Measurements from ENCODE around the gene BSCL2.
"Not testable (repeated sequence)": the region's sequence is repeated elsewhere in the genome, so short reads cannot be mapped to it uniquely, and the experiment has no call there.

Gene BSCL2

GRCh38 chr11:62705413-62705812 lies 1.8 kb downstream of the BSCL2 start:
- Histone ChIP-seq H4K20me1 (ENCODE audit: insufficient read depth, low read length) (no peaks in the 10 kb centered on the region), H3K36me3 (replicated peaks; ENCODE audit: low read depth, low read length) (peaks cover 50% of the 10 kb centered on the region), H2AFZ (ENCODE audit: low read depth, low read length) (no peak overlapping the region), H3K4me2 (ENCODE audit: low read length) (peak overlapping the region; percentile 99), H3K4me1 (ENCODE audit: low read length) (peaks cover 38% of the 10 kb centered on the region), H3K27me3 (ENCODE audit: low read depth, low read length) (no peaks in the 10 kb centered on the region), H3K9me3 (ENCODE audit: insufficient read depth, low read length) (no peaks in the 10 kb centered on the region), H3K9ac (ENCODE audit: low read length) (peak overlapping the region; percentile 76), H3K79me2 (ENCODE audit: low read length) (peaks cover 10% of the 10 kb centered on the region), H3K27ac (ENCODE audit: low read length) (peak overlapping the region; percentile 40), H3K4me3 (ENCODE audit: low read length) (peak overlapping the region; percentile 84)
- no peak for TF ChIP-seq EZH2phosphoT487 (IDR thresholded peaks at IDR 0.05; ENCODE audit: low read depth)
- TF ChIP-seq CTCF (IDR thresholded peaks at IDR 0.05; ENCODE audit: low read depth, low read length): no peak

GRCh38 chr11:62703921-62704320 lies 3.3 kb downstream of the BSCL2 start:
- H3K79me2 ChIP-seq (ENCODE audit: low read length): peaks cover 10% of the 10 kb centered on the region
- H2AFZ ChIP-seq (ENCODE audit: low read depth, low read length); H3K9ac ChIP-seq (ENCODE audit: low read length); H3K9me3 ChIP-seq (ENCODE audit: insufficient read depth, low read length); H3K27ac ChIP-seq (ENCODE audit: low read length); H4K20me1 ChIP-seq (ENCODE audit: insufficient read depth, low read length); H3K4me2 ChIP-seq (ENCODE audit: low read length); H3K27me3 ChIP-seq (ENCODE audit: low read depth, low read length); H3K4me3 ChIP-seq (ENCODE audit: low read length): not testable (repeated sequence)
- peaks cover 27% of the 10 kb centered on the region for H3K4me1 ChIP-seq (ENCODE audit: low read length)
- peaks cover 47% of the 10 kb centered on the region for H3K36me3 ChIP-seq (replicated peaks; ENCODE audit: low read depth, low read length)

- Histone ChIP-seq H3K27me3 (ENCODE audit: low read depth, low read length) (no peaks in the 10 kb centered on the region), H2AFZ (ENCODE audit: low read depth, low read length) (no peak overlapping the region), H3K9ac (ENCODE audit: low read length) (no peak overlapping the region), H3K9me3 (ENCODE audit: insufficient read depth, low read length) (no peaks in the 10 kb centered on the region), H3K79me2 (ENCODE audit: low read length) (peaks cover 10% of the 10 kb centered on the region), H3K4me3 (ENCODE audit: low read length) (no peak overlapping the region), H3K4me1 (ENCODE audit: low read length) (peaks cover 21% of the 10 kb centered on the region), H3K36me3 (replicated peaks; ENCODE audit: low read depth, low read length) (peaks cover 36% of the 10 kb centered on the region), H3K4me2 (ENCODE audit: low read length) (peak overlapping the region; percentile 20; the same call in 1 of the 2 replicates), H4K20me1 (ENCODE audit: insufficient read depth, low read length) (no peaks in the 10 kb centered on the region), H3K27ac (ENCODE audit: low read length) (peak overlapping the region; percentile 19; the same call in 1 of the 2 replicates)
- TF ChIP-seq EZH2phosphoT487 (IDR thresholded peaks at IDR 0.05; ENCODE audit: low read depth) (no peak), CTCF (IDR thresholded peaks at IDR 0.05; ENCODE audit: low read depth, low read length) (no peak)
These were observed 5.0 kb downstream of the BSCL2 start for GRCh38 chr11:62702246-62702645.

- Histone ChIP-seq H3K9me3 (ENCODE audit: insufficient read depth, low read length) (no peaks in the 10 kb centered on the region), H3K27me3 (ENCODE audit: low read depth, low read length) (no peaks in the 10 kb centered on the region), H3K27ac (ENCODE audit: low read length) (no peak overlapping the region), H3K79me2 (ENCODE audit: low read length) (no peaks in the 10 kb centered on the region), H3K36me3 (replicated peaks; ENCODE audit: low read depth, low read length) (peaks cover 27% of the 10 kb centered on the region), H3K4me3 (ENCODE audit: low read length) (no peak overlapping the region), H3K4me1 (ENCODE audit: low read length) (no peaks in the 10 kb centered on the region), H3K4me2 (ENCODE audit: low read length) (no peak overlapping the region), H2AFZ (ENCODE audit: low read depth, low read length) (no peak overlapping the region), H4K20me1 (ENCODE audit: insufficient read depth, low read length) (no peaks in the 10 kb centered on the region), H3K9ac (ENCODE audit: low read length) (no peak overlapping the region)
- TF ChIP-seq CTCF (IDR thresholded peaks at IDR 0.05; ENCODE audit: low read depth, low read length) (peak; percentile 97), EZH2phosphoT487 (IDR thresholded peaks at IDR 0.05; ENCODE audit: low read depth) (no peak)
These were observed 12.6 kb downstream of the BSCL2 start for GRCh38 chr11:62694455-62695167.

GRCh38 chr11:62693624-62694023 lies 13.6 kb downstream of the BSCL2 start:
- not testable (repeated sequence) for H3K4me3 ChIP-seq (ENCODE audit: low read length); H3K9ac ChIP-seq (ENCODE audit: low read length); H3K4me2 ChIP-seq (ENCODE audit: low read length); H3K79me2 ChIP-seq (ENCODE audit: low read length); H2AFZ ChIP-seq (ENCODE audit: low read depth, low read length); H3K27ac ChIP-seq (ENCODE audit: low read length); H3K9me3 ChIP-seq (ENCODE audit: insufficient read depth, low read length); H3K27me3 ChIP-seq (ENCODE audit: low read depth, low read length); H3K4me1 ChIP-seq (ENCODE audit: low read length); H4K20me1 ChIP-seq (ENCODE audit: insufficient read depth, low read length)
- peaks cover 27% of the 10 kb centered on the region for H3K36me3 ChIP-seq (replicated peaks; ENCODE audit: low read depth, low read length)
